ENCODE data around the gene FOXN4. TPM values are rescaled to one million over a fixed set of nuclear protein-coding genes. Genes with fewer than 3 reads are reported as not detected.

FOXN4 gene
- polyA plus RNA-seq, 1 donor (not counting 4 experiments of a cell fraction or from before 2014, with no cell fraction given): not detected

- H3K27me3 ChIP-seq (ENCODE audit: control insufficient read depth, extremely low read depth, insufficient read depth, low read length): no peaks in the 10 kb centered on the region
- H2AFZ ChIP-seq (ENCODE audit: control insufficient read depth, low read length): no peak overlapping the region
- peaks cover 6% of the 10 kb centered on the region for H3K4me1 ChIP-seq (ENCODE audit: control insufficient read depth, extremely low read depth, insufficient read depth, low read length)
- H3K4me3 ChIP-seq (ENCODE audit: control insufficient read depth in 2 of 3, extremely low read depth in 1 of 3, insufficient read depth in 2 of 3, low read depth in 1 of 3, low read length in 3 of 3): no peak overlapping the region
- peaks cover 3% of the 10 kb centered on the region for H3K9me1 ChIP-seq (ENCODE audit: control insufficient read depth, extremely low read depth, insufficient read depth, low read length)
- FAIRE-seq: no peak
- no peak overlapping the region for H3K27ac ChIP-seq (ENCODE audit: control insufficient read depth, insufficient read depth, low read length)
- no peak for TF ChIP-seq EZH2 (IDR thresholded peaks at IDR 0.05; ENCODE audit: low read length)
- H3K79me2 ChIP-seq (ENCODE audit: control insufficient read depth, insufficient read depth, low read length): no peaks in the 10 kb centered on the region
- no peak for DNase-seq (ENCODE audit: low read depth, low spot score)
- H3K9me3 ChIP-seq (ENCODE audit: control insufficient read depth, low read depth, low read length): no peaks in the 10 kb centered on the region
- dilution Hi-C loops (cut with MboI; ENCODE audit: extremely low pct_ligation_motif_present, low sequenced_read_pairs): no loop called here
- H3K36me3 ChIP-seq (ENCODE audit: control insufficient read depth in 2 of 2, extremely low read depth in 1 of 2, insufficient read depth in 2 of 2, low read length in 2 of 2): no peaks in the 10 kb centered on the region
- no peak overlapping the region for H3K4me2 ChIP-seq (ENCODE audit: control insufficient read depth, extremely low read depth, insufficient read depth, low read depth, low read length)
- no peak overlapping the region for H3K9ac ChIP-seq (ENCODE audit: control insufficient read depth, extremely low read depth, insufficient read depth, low read length)
- H4K20me1 ChIP-seq (ENCODE audit: control insufficient read depth, extremely low read depth, insufficient read depth, low read length): no peaks in the 10 kb centered on the region
Observed at GRCh38 chr12:109299849-109300248, 9.2 kb downstream of the FOXN4 start.

GRCh38 chr12:109296431-109296830 is 12.7 kb downstream of the FOXN4 start:
- Histone ChIP-seq H3K4me1 (ENCODE audit: control insufficient read depth, extremely low read depth, insufficient read depth, low read length) (no peaks in the 10 kb centered on the region), H3K79me2 (ENCODE audit: control insufficient read depth, insufficient read depth, low read length) (no peaks in the 10 kb centered on the region), H3K9me1 (ENCODE audit: control insufficient read depth, extremely low read depth, insufficient read depth, low read length) (no peaks in the 10 kb centered on the region), H3K4me2 (ENCODE audit: control insufficient read depth, extremely low read depth, insufficient read depth, low read depth, low read length) (no peak overlapping the region), H3K27me3 (ENCODE audit: control insufficient read depth, extremely low read depth, insufficient read depth, low read length) (peaks cover 14% of the 10 kb centered on the region), H3K4me3 (ENCODE audit: control insufficient read depth in 2 of 3, extremely low read depth in 1 of 3, insufficient read depth in 2 of 3, low read depth in 1 of 3, low read length in 3 of 3) (no peak overlapping the region), H3K9me3 (ENCODE audit: control insufficient read depth, low read depth, low read length) (no peaks in the 10 kb centered on the region), H4K20me1 (ENCODE audit: control insufficient read depth, extremely low read depth, insufficient read depth, low read length) (no peaks in the 10 kb centered on the region), H3K9ac (ENCODE audit: control insufficient read depth, extremely low read depth, insufficient read depth, low read length) (no peak overlapping the region), H3K27ac (ENCODE audit: control insufficient read depth, insufficient read depth, low read length) (no peak overlapping the region), H2AFZ (ENCODE audit: control insufficient read depth, low read length) (no peak overlapping the region), H3K36me3 (ENCODE audit: control insufficient read depth in 2 of 2, extremely low read depth in 1 of 2, insufficient read depth in 2 of 2, low read length in 2 of 2) (no peaks in the 10 kb centered on the region)
- DNase-seq (ENCODE audit: low read depth, low spot score) (no peak), FAIRE-seq (no peak)
- dilution Hi-C loops (cut with MboI; ENCODE audit: extremely low pct_ligation_motif_present, low sequenced_read_pairs): no loop called here
- TF ChIP-seq CTCF (optimal IDR thresholded peaks at IDR 0.05 in 1 of 3, IDR thresholded peaks at IDR 0.05 in 1 of 3, conservative IDR thresholded peaks at IDR 0.05 in 1 of 3; ENCODE audit: extremely low read depth in 1 of 3, insufficient read depth in 2 of 3, low read length in 3 of 3) (no peak), EZH2 (IDR thresholded peaks at IDR 0.05; ENCODE audit: low read length) (no peak)

- Histone ChIP-seq H3K4me2 (ENCODE audit: control insufficient read depth, extremely low read depth, insufficient read depth, low read depth, low read length) (no peak overlapping the region), H3K9me1 (ENCODE audit: control insufficient read depth, extremely low read depth, insufficient read depth, low read length) (no peaks in the 10 kb centered on the region), H3K9ac (ENCODE audit: control insufficient read depth, extremely low read depth, insufficient read depth, low read length) (no peak overlapping the region), H3K4me1 (ENCODE audit: control insufficient read depth, extremely low read depth, insufficient read depth, low read length) (no peaks in the 10 kb centered on the region), H3K9me3 (ENCODE audit: control insufficient read depth, low read depth, low read length) (no peaks in the 10 kb centered on the region), H3K4me3 (ENCODE audit: control insufficient read depth in 2 of 3, extremely low read depth in 1 of 3, insufficient read depth in 2 of 3, low read depth in 1 of 3, low read length in 3 of 3) (no peak overlapping the region), H3K27ac (ENCODE audit: control insufficient read depth, insufficient read depth, low read length) (no peak overlapping the region), H3K27me3 (ENCODE audit: control insufficient read depth, extremely low read depth, insufficient read depth, low read length) (peaks cover 20% of the 10 kb centered on the region), H3K36me3 (ENCODE audit: control insufficient read depth in 2 of 2, extremely low read depth in 1 of 2, insufficient read depth in 2 of 2, low read length in 2 of 2) (no peaks in the 10 kb centered on the region), H3K79me2 (ENCODE audit: control insufficient read depth, insufficient read depth, low read length) (no peaks in the 10 kb centered on the region), H2AFZ (ENCODE audit: control insufficient read depth, low read length) (no peak overlapping the region), H4K20me1 (ENCODE audit: control insufficient read depth, extremely low read depth, insufficient read depth, low read length) (no peaks in the 10 kb centered on the region)
- dilution Hi-C loops (cut with MboI; ENCODE audit: extremely low pct_ligation_motif_present, low sequenced_read_pairs): no loop called here
- no peak for FAIRE-seq
- DNase-seq (ENCODE audit: low read depth, low spot score): no peak
- no peak for TF ChIP-seq CTCF (optimal IDR thresholded peaks at IDR 0.05 in 1 of 3, IDR thresholded peaks at IDR 0.05 in 1 of 3, conservative IDR thresholded peaks at IDR 0.05 in 1 of 3; ENCODE audit: extremely low read depth in 1 of 3, insufficient read depth in 2 of 3, low read length in 3 of 3)
- no peak for TF ChIP-seq EZH2 (IDR thresholded peaks at IDR 0.05; ENCODE audit: low read length)
Observed at GRCh38 chr12:109295764-109296425, 13.2 kb downstream of the FOXN4 start.

Measured in keratinocyte (primary cell).